SK-N-SH treated with all-trans-retinoic acid at 6 μM for 48 hours (cell line): ENCODE data around the gene NSUN6.
A peak's percentile ranks its signal among the peaks of the same experiment; 100 is the strongest.

Source experiments
- ATAC-seq: fragments of 200-7000 bp; cut with Tn5 transposase; 3 replicates; pipeline ENCODE4 v1.9.1; 2020; ENCODE audit warnings: mild to moderate bottlenecking, moderate library complexity
- CSDC2 ChIP-seq: fragments of 250-450 bp; sonication (Bioruptor Pico); IDR thresholded peaks from 2 replicates; pipeline ENCODE4 v1.5.0; 2020; ENCODE audit warnings: mild to moderate bottlenecking, moderate library complexity
- ESRRG ChIP-seq: fragments of 250-450 bp; sonication (Bioruptor Pico); IDR thresholded peaks from 2 replicates; pipeline ENCODE4 v1.6.1; 2021; ENCODE audit warnings: mild to moderate bottlenecking
- GLIS3 ChIP-seq: fragments of 250-450 bp; sonication (Bioruptor Pico); IDR thresholded peaks from 2 replicates; pipeline ENCODE4 v1.5.0; 2020; ENCODE audit warnings: mild to moderate bottlenecking, moderate library complexity
- ISL1 ChIP-seq: fragments of 250-450 bp; sonication (Bioruptor Pico); IDR thresholded peaks from 2 replicates; pipeline ENCODE4 v2.1.2; 2022; ENCODE audit warnings: mild to moderate bottlenecking, moderate library complexity
- OSR1 ChIP-seq: fragments of 250-450 bp; sonication (Bioruptor Pico); IDR thresholded peaks from 2 replicates; pipeline ENCODE4 v1.8.0; 2022; ENCODE audit warnings: moderate library complexity, mild to moderate bottlenecking, inconsistent platforms
- PPARA ChIP-seq: fragments of 250-450 bp; sonication (Bioruptor Pico); IDR thresholded peaks from 2 replicates; pipeline ENCODE4 v1.5.0; 2020; ENCODE audit warnings: mild to moderate bottlenecking, borderline replicate concordance
- RARB ChIP-seq: fragments of 250-450 bp; sonication (Bioruptor Pico); IDR thresholded peaks from 2 replicates; pipeline ENCODE4 v1.8.0; 2021; ENCODE audit warnings: mild to moderate bottlenecking, moderate library complexity
- SNAI2 ChIP-seq: fragments of 250-450 bp; sonication (Bioruptor Pico); IDR thresholded peaks from 2 replicates; pipeline ENCODE4 v1.5.0; 2020; ENCODE audit warnings: mild to moderate bottlenecking, moderate library complexity
- TOX ChIP-seq: fragments of 250-450 bp; sonication (Bioruptor Pico); IDR thresholded peaks from 2 replicates; pipeline ENCODE4 v1.8.0; 2021; ENCODE audit warnings: mild to moderate bottlenecking, moderate library complexity, borderline replicate concordance
- ZC3H10 ChIP-seq: fragments of 250-450 bp; sonication (Bioruptor Pico); IDR thresholded peaks from 2 replicates; pipeline ENCODE4 v1.5.1; 2021; ENCODE audit warnings: mild to moderate bottlenecking, moderate library complexity
- ZFP3 ChIP-seq: fragments of 250-450 bp; sonication (Bioruptor Pico); IDR thresholded peaks from 2 replicates; pipeline ENCODE4 v1.5.0; 2020; ENCODE audit warnings: mild to moderate bottlenecking, moderate library complexity
- ZFP30 ChIP-seq: fragments of 450-650 bp; formaldehyde crosslinking; IDR thresholded peaks from 2 replicates; pipeline ENCODE4 v1.5.0; 2022; ENCODE audit warnings: mild to moderate bottlenecking, moderate library complexity
- ZNF70 ChIP-seq: fragments of 450-650 bp; formaldehyde crosslinking; IDR thresholded peaks from 2 replicates; pipeline ENCODE4 v1.5.0; 2020; ENCODE audit warnings: mild to moderate bottlenecking, moderate library complexity
- ZNF8 ChIP-seq: fragments of 450-650 bp; formaldehyde crosslinking; IDR thresholded peaks from 2 replicates; pipeline ENCODE4 v1.5.0; 2020; ENCODE audit warnings: mild to moderate bottlenecking, moderate library complexity
- TF ChIP-seq, protein P1 (sequence below): fragments of 250-450 bp; sonication (Bioruptor Pico); IDR thresholded peaks from 2 replicates; pipeline ENCODE4 v1.5.0; 2020; ENCODE audit warnings: mild to moderate bottlenecking, moderate library complexity
- TF ChIP-seq, protein P2 (sequence below): fragments of 250-450 bp; sonication (Bioruptor Pico); IDR thresholded peaks from 2 replicates; pipeline ENCODE4 v1.8.0; 2021; ENCODE audit warnings: low read depth, mild to moderate bottlenecking, moderate library complexity, borderline replicate concordance
- TF ChIP-seq, protein P3 (sequence below): fragments of 250-450 bp; sonication (Bioruptor Pico); IDR thresholded peaks from 2 replicates; pipeline ENCODE4 v1.8.0; 2020; ENCODE audit warnings: mild to moderate bottlenecking, moderate library complexity, borderline replicate concordance

NSUN6 gene

DNA sequence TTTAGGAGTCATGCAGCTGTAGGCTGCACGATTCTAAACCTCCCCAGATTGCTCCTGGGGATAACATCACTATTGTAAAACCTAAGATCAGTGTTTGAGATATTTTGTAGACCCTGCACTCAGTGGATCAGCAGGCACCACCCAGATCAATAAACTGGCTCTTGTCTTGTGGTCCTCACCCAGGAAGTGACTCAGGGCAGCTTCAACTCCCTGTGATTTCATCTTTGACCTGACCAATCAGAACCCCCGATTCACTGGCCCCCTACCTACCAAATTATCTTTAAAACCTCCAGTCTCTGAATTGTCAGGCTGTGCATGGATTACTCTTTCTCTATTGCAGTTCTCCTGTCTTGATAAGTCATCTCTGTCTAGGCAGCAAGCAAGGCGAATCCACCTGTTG, 33.6 kb upstream of the NSUN6 start (continued):
- TF ChIP-seq, protein P1, sequence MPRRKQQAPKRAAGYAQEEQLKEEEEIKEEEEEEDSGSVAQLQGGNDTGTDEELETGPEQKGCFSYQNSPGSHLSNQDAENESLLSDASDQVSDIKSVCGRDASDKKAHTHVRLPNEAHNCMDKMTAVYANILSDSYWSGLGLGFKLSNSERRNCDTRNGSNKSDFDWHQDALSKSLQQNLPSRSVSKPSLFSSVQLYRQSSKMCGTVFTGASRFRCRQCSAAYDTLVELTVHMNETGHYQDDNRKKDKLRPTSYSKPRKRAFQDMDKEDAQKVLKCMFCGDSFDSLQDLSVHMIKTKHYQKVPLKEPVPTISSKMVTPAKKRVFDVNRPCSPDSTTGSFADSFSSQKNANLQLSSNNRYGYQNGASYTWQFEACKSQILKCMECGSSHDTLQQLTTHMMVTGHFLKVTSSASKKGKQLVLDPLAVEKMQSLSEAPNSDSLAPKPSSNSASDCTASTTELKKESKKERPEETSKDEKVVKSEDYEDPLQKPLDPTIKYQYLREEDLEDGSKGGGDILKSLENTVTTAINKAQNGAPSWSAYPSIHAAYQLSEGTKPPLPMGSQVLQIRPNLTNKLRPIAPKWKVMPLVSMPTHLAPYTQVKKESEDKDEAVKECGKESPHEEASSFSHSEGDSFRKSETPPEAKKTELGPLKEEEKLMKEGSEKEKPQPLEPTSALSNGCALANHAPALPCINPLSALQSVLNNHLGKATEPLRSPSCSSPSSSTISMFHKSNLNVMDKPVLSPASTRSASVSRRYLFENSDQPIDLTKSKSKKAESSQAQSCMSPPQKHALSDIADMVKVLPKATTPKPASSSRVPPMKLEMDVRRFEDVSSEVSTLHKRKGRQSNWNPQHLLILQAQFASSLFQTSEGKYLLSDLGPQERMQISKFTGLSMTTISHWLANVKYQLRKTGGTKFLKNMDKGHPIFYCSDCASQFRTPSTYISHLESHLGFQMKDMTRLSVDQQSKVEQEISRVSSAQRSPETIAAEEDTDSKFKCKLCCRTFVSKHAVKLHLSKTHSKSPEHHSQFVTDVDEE: no peak
- no peak for TF ChIP-seq ESRRG (CRISPR knock-in tag)
- TF ChIP-seq ZNF70 (CRISPR knock-in tag): no peak
- TF ChIP-seq, all 23 proteins: peak for 0

DNA sequence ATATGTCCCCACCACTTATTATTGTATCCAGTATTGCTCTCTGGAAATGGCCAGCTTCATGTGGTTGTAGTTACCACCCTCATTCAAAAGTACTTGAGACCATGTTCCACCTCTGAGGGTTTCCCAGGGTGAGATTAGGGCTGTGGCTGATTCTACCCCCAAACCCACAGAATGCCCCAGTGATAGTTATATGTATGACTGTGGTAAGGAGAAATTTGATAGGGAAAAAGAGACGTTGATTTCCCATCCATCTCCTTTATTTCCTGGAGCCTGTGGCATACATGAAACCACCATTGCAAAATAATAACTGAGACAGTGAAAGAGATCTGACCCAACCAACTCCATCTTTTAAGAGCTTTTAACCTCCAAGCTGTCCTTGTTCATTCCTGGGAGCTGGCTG, 33.0 kb upstream of the NSUN6 start:
- TF ChIP-seq ZFP3 (CRISPR knock-in tag): no peak
- TF ChIP-seq ZFP30 (CRISPR knock-in tag): no peak
- no peak for TF ChIP-seq CSDC2 (CRISPR knock-in tag)
- TF ChIP-seq RARB (CRISPR knock-in tag): no peak
- TF ChIP-seq, all 23 proteins: peak for 0

DNA sequence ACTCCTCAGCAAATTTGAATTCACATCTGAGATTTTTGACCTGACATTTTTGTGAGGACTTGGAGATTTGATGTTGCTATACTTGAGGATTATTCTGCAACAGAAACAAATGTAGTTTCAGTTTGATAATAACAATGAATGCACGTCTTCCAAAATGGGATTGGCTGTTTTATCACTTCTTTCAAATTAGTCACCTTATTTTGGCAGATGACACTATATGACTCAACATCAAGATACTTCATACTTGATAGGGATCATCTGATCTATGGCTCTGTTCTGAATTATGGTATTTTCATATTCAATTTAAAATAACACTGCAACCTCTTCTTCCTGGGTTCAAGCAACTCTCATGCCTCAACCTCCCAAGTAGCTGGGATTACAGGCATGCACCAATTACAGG, 32.0 kb upstream of the NSUN6 start:
- TF ChIP-seq, protein P2, sequence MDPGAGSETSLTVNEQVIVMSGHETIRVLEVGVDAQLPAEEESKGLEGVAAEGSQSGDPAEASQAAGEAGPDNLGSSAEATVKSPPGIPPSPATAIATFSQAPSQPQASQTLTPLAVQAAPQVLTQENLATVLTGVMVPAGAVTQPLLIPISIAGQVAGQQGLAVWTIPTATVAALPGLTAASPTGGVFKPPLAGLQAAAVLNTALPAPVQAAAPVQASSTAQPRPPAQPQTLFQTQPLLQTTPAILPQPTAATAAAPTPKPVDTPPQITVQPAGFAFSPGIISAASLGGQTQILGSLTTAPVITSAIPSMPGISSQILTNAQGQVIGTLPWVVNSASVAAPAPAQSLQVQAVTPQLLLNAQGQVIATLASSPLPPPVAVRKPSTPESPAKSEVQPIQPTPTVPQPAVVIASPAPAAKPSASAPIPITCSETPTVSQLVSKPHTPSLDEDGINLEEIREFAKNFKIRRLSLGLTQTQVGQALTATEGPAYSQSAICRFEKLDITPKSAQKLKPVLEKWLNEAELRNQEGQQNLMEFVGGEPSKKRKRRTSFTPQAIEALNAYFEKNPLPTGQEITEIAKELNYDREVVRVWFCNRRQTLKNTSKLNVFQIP (CRISPR knock-in tag): no peak
- no peak for TF ChIP-seq SNAI2 (CRISPR knock-in tag)
- no peak for TF ChIP-seq ZFP3 (CRISPR knock-in tag)
- 0 out of 2 replicates have a peak, but pooled peaks have one; percentile 10 for TF ChIP-seq TOX (CRISPR knock-in tag)
- no peak for TF ChIP-seq ZNF8 (CRISPR knock-in tag)
- TF ChIP-seq, protein P1: no peak
- no peak for TF ChIP-seq CSDC2 (CRISPR knock-in tag)
- TF ChIP-seq, protein P3, sequence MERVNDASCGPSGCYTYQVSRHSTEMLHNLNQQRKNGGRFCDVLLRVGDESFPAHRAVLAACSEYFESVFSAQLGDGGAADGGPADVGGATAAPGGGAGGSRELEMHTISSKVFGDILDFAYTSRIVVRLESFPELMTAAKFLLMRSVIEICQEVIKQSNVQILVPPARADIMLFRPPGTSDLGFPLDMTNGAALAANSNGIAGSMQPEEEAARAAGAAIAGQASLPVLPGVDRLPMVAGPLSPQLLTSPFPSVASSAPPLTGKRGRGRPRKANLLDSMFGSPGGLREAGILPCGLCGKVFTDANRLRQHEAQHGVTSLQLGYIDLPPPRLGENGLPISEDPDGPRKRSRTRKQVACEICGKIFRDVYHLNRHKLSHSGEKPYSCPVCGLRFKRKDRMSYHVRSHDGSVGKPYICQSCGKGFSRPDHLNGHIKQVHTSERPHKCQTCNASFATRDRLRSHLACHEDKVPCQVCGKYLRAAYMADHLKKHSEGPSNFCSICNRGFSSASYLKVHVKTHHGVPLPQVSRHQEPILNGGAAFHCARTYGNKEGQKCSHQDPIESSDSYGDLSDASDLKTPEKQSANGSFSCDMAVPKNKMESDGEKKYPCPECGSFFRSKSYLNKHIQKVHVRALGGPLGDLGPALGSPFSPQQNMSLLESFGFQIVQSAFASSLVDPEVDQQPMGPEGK (CRISPR knock-in tag): no peak
- no peak for TF ChIP-seq ZC3H10 (CRISPR knock-in tag)
- TF ChIP-seq PPARA (CRISPR knock-in tag): no peak
- TF ChIP-seq GLIS3 (CRISPR knock-in tag): no peak
- TF ChIP-seq ISL1 (CRISPR knock-in tag): peak; percentile 50; the same call in 1 of the 2 replicates
- no peak for TF ChIP-seq ZNF70 (CRISPR knock-in tag)

More for the DNA sequence above, 33.0 kb upstream of the NSUN6 start:
- ATAC-seq: no peak

DNA sequence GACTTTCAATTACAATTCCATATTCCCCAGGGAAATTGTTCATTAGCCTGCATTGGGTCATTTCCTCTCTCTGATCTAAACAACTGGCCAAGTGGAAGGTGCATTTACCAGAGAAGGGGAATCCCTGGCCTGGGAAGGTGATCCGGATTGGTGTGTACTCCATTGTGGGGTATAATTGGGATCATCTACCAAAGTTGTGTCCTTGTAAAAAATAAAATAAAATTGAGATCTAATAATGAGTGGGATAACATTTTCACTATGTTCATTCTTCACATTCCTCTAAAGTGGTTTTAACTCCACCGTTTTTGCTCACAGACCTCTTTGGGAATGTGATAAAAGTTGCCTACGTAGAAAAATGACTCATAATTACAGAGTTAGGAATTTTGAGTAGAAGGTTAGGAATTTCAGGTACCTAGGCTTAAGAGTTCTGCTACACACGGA, 30.6 kb upstream of the NSUN6 start:
- ATAC-seq: peak; percentile 59

More for the DNA sequence above, 32.0 kb upstream of the NSUN6 start:
- ATAC-seq: peak; percentile 66

DNA sequence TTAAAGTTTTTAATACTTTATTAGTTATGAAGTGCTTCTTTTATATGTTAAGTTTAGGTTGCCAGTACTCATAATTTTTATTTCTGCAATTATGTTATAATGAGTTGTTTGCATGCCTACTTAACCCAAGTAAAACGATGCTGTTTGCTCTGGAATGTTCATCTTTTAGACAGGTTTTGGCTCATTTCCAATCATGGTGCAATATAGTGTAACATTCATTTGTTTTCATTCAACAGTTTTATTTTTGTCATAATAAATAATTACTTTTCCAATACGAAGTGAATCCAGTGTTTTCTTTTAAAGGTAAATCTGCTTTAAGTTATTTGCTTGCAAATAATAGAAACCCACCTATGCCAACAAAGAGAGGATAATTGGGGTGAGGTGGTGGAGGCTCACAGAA, 30.0 kb upstream of the NSUN6 start:
- ATAC-seq: no peak
- no peak for TF ChIP-seq ESRRG (CRISPR knock-in tag)
- no peak for TF ChIP-seq ZNF70 (CRISPR knock-in tag)
- peak; percentile 40 for TF ChIP-seq ISL1 (CRISPR knock-in tag)

More for the DNA sequence above, 30.6 kb upstream of the NSUN6 start:
- TF ChIP-seq OSR1 (CRISPR knock-in tag): no peak
- peak; percentile 79 for TF ChIP-seq ISL1 (CRISPR knock-in tag)
